HUDEP-2 (cell line): ENCODE data around the gene TAF5L.
"Not testable (repeated sequence)": the region's sequence is repeated elsewhere in the genome, so short reads cannot be mapped to it uniquely, and the experiment has no call there.

Source experiments
- DNase-seq, 76 experiments: peaks; one replicate each; lab custom pipeline; 2025; ENCODE audit not compliant: unreplicated experiment in 76 of 76; lab: John Stamatoyannopoulos, UW

TAF5L gene

DNA sequence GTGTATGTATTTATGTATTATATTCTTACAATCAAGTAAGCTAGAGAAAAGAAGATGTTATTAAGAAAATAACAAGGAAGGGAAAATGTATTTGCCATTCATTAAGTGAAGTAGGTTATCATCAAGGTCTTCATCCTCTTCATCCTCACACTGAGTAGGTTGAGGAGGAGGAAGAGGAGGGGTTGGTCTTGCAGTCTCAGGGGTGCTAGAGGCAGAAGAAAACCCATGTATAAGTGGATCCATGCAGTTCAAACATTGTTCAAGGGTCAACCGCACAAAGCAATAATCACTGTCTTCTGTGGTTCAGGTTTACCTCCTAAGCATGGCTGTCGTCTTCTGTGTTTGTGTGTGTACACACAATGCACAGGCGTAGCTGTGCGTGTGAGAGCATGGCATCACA lies 17.0 kb upstream of the TAF5L start:
- DNase-seq: no peak

DNA sequence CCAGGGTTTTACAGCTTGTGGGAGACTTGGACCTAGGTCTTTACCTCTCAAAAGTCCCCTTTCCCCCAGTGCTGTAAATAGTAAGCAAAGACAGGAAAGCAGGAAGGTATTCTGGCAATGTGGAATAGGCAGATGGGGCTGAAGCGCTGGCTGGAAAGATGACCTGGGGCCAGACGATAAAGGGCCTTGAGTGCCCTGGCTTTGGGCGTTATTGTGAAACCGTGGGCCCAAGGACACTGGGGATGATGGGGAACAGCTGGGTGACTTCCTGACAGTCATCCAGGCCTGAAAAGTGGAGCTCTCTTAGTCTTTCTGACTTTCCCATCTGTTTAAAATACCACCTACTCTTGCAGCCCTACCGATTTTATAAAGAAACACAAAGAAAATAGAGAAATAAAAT lies 16.5 kb upstream of the TAF5L start:
- no peak for DNase-seq

DNA sequence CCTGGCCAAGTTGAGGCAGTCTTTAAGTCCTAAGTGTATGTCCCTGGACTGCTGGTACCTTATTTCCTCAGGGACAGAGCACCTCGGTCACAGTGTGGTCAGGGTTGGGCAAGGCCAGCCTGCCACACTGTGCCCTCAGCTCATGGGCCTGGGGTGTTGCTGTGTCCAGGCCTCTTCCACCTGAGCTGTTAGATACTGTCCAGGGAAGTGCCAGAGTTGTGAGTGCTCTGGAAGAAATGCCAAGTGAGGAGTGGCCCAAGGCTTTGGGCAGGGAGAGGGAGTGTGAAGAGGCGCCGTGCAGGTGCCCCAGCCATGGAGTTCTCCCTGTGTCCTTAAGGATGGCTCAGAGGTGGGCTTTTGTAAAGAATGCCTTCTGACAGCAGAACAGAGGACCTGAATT lies 15.4 kb upstream of the TAF5L start:
- no peak for DNase-seq

DNA sequence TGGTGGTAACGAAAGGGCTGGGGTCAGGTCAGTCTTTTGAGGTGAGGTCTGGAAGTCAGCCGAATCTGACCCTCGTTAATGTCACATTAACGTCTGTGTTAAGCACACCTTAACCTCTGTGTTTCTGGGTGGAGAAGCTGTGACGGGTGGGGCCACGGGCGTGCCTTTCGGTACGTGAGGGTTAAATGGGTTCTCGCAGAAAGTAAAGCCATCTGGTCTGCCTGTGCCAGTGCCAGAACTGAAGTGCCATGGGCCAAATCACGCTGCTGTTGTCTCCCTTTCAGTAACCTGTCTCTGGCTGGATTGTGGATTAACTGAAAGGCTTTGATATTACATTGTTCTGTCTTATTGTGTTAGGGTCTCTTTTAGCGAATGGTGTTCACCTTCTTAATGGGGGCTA lies 14.5 kb upstream of the TAF5L start:
- DNase-seq: peak in 4 of 76 experiments; percentile 3 to 12 (median 5)

DNA sequence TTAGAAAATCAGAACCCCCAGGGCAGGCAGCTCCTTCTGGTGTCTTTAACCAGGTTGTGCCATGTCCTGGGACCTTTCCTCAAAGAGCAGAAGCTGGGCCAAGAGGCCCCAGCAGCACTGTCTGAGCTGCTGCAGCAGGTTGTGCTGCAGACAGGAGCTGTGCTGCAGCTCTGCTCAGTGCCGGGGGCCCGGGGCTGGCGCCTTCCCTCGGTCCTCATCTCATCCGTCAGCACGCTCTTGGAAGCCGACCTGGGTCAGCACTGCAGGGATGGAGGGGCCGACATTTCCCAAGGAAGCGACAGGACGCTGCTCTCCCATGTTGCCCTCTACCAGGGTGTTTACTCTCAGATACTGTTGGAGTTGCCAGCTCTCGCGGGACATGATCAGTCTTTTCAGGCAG lies 11.8 kb upstream of the TAF5L start:
- no peak for DNase-seq

DNA sequence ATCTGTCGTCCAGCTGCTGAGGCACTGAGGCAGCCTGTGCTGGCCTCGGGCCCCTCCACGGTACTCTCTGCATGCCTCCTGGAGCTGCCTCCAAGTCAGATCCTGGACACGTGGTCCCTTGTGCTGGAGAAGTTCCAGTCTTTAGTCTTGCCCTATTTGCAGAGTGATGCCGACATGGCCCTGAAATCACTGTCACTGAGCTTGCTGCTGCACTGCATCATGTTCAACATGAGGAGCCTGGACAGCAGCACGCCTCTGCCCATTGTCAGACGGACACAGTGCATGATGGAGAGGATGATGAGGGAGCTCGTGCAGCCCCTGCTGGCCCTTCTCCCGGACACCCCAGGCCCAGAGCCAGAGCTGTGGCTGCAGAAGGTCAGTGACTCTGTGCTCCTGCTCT lies 10.1 kb upstream of the TAF5L start:
- no peak for DNase-seq

DNA sequence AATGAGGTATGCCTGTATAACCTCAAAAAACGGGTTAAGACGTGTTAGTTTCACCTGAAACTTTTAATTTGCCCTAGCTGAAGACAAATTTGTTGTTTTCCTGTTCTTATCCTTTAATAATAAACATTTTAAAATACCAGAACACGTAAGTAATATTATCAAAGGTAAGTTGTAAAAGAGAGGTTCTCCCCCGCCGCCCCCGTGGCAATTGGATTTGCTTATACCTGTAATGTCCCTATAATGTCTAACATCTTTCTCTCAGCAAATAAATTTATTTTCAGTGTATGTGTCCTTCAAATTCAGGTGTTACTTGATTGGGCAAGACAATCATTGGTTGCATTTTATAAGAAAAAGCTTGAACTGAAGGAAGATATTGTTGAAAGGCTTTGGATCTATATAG lies 6.0 kb upstream of the TAF5L start:
- DNase-seq: no peak

DNA sequence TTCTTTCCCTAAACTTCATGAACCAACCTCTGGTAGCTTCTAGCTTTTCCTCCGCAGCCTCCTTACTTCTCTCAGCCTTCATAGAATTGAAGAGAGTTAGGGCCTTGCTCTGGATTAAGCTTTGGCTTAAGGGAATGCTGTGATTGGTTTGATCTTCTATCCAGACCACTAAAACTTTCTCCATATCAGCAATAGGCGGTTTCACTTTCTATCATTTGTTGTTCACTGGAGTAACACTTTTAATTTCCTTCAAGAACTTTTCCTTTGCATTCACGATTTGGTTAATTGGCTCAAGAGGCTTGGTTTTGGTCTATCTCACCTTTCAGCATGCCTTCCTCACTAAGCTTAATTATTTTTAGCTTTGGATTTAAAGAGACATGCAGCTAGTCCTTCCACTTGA lies 5.2 kb upstream of the TAF5L start:
- DNase-seq: no peak

DNA sequence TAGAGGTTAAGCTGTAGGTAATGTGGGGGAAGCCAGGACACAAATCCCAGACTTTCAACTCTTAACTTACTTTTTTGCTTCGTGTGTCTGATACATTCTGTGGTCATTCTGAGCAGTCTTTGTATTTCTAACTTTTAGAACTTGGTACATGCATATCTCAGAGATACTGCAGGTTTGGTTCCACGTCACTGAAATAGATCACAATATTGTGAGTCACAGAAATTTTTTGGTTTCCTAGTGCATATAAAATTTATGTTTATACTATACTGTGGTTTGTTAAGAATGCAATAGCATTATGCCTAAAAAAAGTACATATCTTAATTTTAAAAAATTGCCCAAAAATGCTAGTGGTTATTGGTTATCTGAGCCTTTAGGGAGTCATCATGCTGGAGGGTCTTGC lies 3.3 kb upstream of the TAF5L start:
- no peak for DNase-seq

DNA sequence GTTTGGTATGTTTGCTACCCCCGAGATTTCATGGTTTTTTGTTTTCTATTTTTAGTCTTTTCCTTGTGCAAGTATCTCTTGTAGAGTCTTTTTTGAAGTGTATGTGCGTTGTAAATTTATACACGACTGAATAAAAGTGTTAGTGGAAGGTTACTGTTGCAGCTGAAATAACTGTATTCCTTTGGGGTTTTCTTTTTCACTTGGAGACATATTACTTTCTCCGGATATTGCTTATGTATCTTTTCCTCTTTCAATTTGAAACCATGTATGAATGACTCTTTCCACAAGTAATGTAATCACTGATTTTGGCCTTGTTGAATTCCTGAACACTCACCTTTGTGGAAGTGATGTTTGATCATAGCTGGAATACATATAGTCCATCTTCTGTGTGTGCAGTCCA lies 1.1 kb upstream of the TAF5L start:
- DNase-seq: no peak

DNA sequence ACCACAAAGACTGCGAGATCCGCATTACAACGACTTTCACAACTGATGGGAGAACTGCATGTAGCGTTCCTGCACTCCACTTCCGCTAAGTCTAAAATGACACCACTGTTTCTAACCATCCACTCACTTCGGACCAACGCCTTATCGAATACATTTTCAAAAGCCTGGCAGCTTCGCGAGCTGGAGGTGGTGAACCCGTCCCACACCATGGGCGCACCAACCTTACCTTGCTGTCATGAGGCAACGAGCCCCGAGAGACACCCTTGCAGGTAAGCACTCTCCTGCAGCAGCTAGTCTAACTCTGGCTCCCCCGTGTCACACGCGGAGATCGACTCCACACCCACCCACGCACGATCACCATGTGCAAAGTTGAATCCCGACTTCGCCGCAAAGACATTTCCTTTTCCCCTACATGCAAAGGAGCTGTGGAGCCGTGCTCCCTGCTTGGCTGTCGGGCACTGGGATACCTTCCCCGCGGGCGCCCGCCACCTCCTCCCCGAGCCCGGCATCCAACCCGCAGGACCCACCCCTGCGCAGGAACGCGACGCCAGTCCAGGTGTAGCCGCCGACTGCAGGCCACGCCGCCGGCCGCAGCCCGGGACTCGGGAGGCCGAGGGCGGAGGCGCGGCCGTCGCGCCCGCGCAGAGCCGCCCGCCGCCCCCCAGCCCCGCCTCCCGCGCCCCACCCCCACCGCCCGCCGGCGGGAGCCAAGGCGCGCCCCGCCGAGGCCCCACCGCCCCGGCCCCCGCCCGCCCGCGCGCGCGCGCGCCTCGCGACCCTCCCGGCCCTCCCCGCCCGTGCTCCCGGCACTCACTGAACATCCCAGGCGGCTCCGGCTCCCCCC lies 629 bp downstream of the TAF5L start:
- peak in 46 of 76 experiments; percentile 5 to 62 (median 37) for DNase-seq

DNA sequence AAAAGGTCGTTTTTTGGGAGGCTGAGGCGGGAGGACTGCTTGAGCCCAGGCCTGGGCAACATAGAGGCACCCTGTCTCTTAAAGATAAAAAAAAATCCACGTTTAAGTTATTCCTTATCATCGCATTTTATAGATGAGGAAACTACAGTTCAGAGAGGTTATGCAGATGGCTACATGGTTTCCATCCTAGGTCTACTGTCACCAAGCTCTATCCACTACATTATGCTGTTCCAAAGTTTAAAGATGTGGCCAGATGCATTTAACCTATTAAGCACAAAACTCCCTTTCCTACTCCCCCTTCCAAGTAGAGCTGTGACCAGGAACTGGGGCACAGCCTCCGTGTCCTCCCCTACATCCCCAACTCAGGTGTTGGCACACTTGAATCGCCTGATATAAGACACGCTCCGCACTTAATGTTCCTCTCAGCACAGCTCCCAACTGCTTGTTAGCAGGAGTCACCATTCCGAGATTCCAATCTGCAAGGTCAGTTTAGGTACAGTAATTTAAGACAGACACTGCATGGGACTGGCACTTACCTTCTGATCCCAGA lies 1.3 kb downstream of the TAF5L start:
- no peak for DNase-seq

DNA sequence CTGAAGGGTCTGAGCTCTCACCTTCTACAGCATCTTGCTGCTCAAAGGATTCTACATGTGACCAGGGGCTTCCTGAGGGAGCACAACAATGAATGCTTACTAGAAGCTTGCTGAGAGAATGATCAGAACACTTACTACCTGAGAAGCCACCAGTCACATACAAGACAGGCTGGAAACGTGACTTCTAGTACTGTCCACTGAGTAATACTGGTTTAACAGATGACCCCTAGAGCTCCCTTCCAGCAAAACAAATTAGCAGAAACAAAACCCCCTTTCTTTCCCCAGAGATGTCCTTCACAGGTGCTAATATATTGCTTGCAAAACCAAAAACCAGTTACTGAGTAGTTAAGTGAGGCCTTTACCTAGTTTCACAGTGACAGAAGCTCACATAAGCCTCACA lies 2.1 kb downstream of the TAF5L start:
- DNase-seq: no peak

DNA sequence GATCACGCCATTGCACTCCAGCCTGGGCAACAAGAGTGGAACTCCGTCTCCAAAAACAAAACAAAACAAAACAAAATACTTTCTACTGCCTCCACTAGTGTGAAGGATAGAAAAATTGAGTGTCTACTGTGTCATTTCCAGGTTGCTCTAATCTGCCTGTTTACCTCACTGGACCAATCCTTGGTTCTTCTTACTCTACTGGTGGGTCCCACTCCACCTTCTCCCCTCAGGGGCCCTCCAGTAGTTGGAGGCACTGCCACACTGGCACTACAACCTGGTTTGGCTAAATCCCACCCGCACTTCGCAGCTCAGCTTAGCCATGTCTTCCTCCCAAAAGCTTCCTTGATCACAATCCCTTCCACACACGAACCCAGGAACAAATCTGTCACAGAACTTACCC lies 2.7 kb downstream of the TAF5L start:
- DNase-seq: no peak

DNA sequence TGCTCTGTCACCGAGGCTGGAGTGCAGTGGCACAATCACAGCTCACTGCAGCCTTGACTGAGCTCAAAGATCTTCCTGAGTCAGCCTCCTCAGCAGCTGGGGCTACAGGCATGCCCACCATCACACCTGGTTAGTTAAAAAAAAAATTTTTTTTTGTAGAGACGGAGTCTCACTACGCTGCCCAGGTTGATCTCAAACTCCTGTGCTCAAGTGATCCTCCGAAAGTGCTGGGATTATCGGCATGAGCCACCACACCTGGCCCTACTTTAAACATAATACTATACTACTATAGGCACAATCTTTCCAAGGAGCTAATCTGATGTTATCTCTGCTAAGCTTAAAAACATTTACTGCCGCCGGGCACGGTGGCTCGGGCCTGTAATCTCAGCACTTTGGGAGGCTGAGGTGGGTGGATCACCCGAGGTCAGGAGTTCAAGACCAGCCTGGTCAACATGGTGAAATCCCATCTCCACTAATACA lies 3.2 kb downstream of the TAF5L start:
- not testable (repeated sequence) for DNase-seq

DNA sequence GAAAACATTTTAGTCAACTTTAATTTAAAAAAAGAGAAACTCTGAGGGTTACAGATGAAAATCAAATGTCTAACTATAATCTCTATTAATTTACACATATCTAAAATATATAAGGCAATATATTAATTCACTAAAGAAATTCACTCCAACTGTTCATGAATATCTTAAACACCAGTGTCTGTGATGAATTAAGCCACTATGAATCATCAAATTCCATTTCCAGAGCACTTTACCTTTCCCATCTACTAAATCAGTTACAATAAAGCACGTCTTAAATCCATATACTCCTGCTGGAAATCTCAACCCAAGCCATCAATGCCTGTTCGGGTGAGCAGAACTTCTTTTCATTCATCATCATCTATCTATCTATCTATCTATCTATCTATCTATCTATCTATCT lies 4.3 kb downstream of the TAF5L start:
- DNase-seq: no peak

DNA sequence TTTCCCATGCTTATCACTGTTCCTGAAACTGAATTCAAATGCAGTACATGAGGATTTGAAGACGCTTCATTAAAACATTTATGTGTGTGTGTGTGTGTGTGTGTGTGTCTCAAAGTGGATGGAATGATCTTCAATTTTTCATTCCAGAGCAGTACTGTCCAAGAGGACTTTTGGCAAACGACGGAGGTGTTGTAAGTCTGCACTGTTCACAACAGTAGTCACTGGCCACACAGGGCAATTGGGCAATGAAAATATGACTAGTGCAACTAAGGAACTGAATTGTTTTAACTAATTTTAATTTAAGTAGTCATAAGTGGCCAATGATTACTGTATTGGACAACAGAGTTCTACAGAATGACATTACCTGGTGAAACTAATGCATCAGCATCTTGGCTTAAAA lies 5.0 kb downstream of the TAF5L start:
- DNase-seq: no peak

DNA sequence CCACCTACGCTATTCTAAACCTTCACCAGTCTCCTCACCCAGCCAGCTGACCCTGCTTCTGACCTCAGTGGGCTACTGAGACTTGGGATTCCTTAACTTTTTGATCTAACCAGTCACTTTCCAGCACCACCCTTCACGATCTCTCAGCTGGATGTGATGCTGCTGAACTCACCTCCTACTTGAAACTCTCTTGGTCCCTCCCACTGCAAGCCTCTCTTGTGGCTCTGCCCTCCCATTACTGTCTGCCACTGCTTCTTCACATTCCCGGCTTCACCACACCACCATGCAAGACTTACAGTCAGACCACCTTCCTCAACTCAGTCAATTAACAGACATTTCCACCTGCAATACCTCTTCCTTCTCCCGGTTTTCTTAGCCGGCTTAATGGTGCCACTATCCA lies 6.3 kb downstream of the TAF5L start:
- no peak for DNase-seq

DNA sequence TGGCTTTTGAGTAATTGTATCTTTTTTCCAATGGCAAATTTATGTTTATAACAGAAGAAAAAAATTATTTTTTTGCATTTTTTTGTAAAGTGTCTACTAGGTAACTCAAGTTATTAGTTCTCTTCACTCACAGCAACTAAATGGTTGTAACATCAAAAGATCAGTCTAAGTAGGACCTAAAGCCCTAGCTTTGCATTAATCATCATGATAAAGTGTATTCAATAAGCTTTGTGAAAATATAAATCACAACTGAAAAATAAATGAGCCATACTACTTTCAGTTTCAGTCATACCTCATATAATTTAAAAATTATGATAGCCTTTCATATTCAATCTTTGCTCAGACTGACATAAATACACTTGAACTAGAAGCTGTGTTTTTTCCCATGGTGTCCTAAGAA lies 6.9 kb downstream of the TAF5L start:
- no peak for DNase-seq

DNA sequence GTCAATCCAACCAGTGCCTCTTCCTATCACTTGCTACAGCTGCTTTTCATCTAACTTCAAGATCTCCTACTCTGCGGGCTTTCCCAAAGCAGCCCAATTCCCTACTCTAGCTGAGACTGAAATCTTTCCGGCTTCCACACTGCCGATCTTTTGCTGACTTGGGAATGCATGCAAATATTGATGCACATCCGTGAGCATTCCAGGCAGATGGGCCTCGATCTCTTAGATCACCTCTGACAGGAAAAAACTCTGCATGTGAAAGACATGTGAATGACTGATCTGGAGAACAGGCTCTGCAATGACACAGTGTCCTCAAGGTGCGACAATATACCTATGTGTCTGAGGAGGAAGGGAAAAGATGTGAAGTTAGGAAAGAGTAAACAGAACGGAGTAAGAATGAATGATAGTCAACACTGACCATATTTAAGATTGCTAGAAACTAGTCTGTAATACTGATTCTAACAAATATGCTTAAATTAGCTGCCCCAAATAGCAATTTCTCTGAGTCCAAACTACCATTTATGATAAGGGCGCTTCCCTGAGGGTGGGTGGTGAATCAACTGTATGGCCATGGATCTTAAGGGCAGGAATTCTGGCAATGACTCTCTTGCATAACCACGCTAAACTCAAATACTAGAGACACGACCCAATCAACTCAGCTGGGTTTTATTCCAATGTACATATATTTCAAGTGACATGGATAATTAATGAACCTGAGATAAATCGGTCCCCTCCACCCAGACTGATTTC lies 8.4 kb downstream of the TAF5L start:
- no peak for DNase-seq

DNA sequence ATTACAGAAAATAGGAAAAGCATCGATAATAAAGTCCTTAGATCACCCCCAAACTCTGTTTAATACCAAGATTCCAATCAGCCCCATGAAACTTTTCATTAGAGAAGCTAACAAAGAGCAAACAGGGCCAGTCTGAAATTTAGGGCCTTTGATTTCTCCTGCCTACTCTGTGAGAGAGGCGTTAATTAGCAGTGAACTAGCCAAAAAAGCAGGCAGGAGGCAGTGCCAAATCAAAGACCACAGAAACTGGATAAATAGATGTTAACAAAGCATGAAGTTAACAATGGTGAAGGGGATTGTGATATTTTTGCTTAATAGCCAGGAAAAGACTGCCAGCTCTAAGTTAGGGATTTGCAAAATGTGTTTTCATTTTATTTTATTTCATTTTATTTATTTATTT lies 11.2 kb downstream of the TAF5L start:
- DNase-seq: no peak

DNA sequence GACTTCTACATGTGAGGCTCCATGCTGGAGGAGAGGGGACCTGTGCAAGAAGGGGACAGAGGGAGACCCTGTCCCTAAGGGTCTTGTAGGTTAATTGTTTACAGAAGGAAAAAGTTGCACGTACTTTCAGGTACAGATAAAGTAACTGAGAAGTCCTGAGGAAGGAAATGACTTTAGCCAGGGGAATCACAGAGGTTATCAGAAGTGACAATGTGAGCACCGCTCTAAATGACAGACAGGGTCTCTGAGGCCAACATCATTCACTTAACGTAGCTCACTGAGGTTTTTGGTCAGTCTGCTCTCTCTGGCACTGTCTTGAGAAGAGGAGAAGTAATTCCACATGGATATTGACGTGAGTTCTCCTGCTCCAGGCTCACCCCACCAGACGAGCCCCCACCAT lies 12.0 kb downstream of the TAF5L start:
- DNase-seq: no peak
